GM10847 (cell line): ENCODE data around the gene PRDX1.

ENCODE experiments used
- POLR2A ChIP-seq: IDR thresholded peaks from 2 replicates; pipeline ENCODE4 v1.6.1; 2011; ENCODE audit not compliant: insufficient read length; ENCODE audit errors: extremely low read depth

PRDX1 gene

GRCh38 chr1:45521413-45522323 lies at the start of gene PRDX1:
TSS of gene PRDX1 (minus strand) at chr1:45521884. CDS start at chr1:45519043, 2,841 bp downstream.
- peak; percentile 100 for TF ChIP-seq POLR2A

DNA sequence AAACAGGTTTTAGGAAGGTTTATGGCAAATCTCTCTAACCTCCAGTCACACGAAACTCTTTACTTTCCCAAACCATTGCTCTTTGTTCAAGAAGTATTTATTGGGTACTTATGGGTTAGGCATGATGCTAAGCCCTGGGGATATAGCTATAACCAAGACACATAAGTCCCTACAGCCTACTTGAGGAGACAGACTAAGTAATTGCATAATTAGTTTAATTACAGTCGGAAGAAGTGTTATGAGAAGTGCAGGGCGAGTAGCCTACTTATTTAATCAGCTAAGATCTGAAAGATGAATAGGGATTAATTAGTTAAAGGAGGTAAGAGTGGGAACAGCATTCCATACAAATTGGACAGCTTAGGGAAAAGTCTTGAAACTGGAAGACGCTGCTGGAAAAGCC lies 48.9 kb upstream of the PRDX1 start:
- no peak for TF ChIP-seq POLR2A

DNA sequence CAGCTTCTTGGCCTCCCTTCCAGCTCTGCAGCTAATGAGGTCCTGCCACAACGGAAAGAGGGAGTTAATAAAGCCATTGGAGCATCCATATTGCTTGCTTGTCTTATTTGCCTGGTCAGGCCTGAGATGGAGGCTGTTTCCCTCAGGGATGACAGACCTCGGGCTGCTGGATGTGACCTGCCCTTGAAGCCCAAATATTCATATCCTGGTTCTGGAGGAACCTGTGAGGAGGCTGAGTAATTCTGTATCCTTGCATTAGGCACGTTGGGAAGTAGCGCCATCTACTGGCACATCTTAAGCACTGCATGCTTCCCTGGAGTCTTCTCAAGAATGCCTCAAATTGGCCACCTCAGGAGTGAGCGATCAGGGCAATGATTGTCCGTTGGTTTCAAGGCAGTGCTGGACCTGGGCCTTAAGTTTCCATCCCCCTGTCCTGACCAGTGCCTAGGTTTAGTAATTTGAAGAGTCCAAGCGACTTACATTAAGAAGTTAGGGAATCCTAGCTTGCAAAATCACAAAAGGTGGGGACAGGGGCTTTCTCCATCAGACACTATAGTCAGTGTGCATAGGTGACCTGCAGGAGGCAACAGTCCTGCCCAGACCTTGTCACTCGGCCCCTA lies 48.4 kb upstream of the PRDX1 start:
- no peak for TF ChIP-seq POLR2A

GRCh38 chr1:45569571-45569961 lies 47.9 kb upstream of the PRDX1 start:
- TF ChIP-seq POLR2A, result no peak

DNA sequence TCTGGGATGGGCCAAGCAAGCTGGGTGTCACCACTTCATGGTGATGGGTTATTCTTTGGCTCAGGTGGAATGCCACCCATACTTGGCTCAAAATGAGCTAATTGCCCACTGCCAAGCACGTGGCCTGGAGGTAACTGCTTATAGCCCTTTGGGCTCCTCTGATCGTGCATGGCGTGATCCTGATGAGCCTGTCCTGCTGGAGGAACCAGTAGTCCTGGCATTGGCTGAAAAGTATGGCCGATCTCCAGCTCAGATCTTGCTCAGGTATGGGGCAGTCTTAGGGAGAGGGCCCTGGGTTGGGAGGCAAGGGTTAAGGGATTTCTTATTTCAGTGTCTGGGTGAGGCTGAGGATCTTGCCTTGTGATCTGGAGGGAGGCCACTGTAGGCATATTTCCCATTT lies 46.7 kb upstream of the PRDX1 start:
- no peak for TF ChIP-seq POLR2A

GRCh38 chr1:45567911-45568310 lies 46.2 kb upstream of the PRDX1 start:
- TF ChIP-seq POLR2A, result no peak

GRCh38 chr1:45566722-45567121 lies 45.0 kb upstream of the PRDX1 start:
- TF ChIP-seq POLR2A, result no peak

- no peak for TF ChIP-seq POLR2A
Observed at GRCh38 chr1:45563843-45564242, 42.2 kb upstream of the PRDX1 start.

DNA sequence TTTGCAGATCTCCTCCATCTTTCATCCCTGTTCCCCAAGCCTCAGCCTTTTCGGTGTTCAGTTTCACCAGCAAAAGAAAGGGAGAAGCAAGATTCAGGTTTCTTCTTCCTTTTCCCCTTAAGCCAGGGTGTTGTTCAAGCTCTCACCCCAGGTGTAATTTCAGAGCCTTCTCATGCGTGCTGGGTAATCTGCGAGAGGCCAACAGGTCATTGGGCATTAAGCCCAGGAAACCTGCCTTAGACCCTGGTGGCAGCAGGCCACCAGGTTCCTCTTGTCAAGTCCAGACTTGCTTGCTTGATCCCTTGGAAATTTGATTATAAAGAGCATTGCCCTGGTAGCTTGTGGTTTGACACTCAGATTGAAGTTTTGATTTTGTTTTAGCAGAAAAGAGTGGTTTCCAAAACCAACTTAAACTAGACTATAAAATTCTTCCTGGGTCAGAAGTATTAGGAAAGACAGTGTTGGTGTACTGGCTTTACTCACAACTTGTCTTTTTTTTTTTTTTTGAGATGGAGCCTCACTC lies 35.8 kb upstream of the PRDX1 start:
- no peak for TF ChIP-seq POLR2A

DNA sequence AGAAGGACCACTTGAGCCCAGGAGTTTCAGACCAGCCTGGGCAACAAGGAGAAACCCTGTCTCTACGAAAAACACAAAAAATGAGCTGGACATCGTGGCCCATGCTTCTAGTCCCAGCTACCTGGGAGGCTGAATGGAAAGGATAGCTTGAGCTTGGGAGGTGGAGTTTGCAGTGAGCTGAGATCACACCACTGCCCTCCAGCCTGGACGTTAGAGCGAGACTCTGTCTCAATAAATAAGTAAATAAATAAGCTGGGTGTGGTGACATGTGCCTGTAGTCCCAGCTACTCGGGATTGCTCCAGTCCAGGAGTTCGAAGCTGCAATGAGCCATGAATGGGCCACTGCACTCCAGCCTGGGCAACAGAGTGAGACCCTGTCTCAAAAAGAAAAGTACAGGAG lies 32.5 kb upstream of the PRDX1 start:
- no peak for TF ChIP-seq POLR2A

DNA sequence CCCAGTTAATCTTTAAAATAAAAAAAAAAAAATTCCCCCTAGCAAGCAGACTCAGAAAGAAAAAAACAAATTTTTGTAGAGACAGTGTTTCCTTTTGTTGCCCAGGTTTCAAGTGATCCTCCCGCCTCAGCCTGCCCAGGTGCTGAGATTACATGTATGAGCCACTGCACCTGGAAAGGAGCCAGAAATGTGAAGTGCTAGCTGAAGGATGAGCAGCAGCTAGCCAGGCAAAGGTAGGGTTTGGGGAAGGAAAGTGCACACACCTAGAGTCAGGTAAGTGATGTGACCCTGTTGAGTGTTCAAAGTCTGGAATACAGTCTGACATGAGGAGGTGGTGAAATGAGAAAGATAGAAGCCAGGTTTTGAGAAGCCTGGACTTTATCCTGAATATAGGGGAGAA lies 30.6 kb upstream of the PRDX1 start:
- TF ChIP-seq POLR2A, result no peak

DNA sequence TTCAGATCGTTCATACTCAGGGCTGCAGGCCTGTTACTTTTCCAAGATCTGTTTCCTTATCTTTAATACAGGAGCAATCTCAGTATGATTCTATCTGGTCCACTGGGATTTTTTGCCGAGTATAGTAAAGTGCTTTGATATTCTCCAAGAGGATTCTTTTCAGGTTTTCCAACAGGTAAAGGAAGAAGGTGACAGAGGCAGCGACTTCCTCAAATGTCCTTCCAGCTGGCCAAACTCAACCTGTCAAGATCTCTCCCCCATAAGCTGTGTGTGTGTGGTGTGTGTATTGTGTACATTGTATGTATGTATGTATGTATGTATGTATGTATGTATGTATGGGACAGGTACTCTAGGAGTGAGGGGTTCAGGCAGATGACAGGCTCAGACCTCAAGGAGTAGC lies 30.0 kb upstream of the PRDX1 start:
- no peak for TF ChIP-seq POLR2A

DNA sequence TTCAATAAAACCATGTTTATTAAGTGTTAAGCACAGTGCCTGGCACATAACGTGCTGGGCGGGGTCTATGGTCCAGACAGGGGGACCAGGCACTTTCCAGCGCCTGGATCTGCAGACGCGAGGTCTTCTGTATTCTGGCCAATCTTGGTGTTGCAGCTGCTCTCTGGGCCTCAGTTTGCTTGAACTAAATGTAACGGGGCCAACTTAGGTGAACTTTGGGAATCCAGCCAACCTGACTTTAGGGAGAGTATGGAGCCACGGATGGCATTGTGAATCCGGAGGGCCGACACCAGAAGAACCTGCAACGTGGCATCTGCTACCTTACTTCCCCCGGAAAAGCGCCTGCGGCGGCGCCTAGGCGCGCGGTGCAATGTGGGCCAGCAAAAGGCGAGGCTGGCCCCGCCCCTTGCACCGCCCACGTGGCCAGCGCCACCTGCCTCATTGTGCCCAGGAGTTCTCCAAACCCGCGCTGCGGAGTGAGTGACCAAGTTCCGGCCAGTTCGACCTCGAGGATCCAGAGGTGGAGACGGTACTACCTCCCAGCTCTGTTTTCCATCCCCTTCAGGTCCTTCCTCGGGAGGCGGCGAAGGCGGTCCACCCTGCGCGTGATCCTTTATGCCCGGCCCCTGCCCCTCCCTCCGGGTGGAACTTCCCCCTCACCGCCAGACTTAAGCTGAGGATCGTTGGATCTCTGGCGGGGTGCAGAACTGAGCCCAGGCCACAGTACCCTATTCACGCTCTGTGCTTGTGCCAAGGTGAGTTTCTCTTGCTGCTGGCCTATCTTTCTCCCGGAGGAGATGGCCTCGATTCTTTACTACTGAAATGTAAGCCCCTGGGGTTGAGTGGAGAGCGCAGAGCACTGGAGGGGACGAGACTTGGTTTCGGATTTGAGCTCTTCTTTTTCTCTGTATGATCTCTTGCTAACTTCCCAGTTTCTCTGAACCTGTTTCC lies 29.0 kb upstream of the PRDX1 start, which contains the start of gene AKR1A1:
TSS of gene AKR1A1 (plus strand) at position 426 of the 951 bp plus-strand sequence. CDS start 10,969 bp downstream, outside the sequence.
- peak; percentile 80 for TF ChIP-seq POLR2A

DNA sequence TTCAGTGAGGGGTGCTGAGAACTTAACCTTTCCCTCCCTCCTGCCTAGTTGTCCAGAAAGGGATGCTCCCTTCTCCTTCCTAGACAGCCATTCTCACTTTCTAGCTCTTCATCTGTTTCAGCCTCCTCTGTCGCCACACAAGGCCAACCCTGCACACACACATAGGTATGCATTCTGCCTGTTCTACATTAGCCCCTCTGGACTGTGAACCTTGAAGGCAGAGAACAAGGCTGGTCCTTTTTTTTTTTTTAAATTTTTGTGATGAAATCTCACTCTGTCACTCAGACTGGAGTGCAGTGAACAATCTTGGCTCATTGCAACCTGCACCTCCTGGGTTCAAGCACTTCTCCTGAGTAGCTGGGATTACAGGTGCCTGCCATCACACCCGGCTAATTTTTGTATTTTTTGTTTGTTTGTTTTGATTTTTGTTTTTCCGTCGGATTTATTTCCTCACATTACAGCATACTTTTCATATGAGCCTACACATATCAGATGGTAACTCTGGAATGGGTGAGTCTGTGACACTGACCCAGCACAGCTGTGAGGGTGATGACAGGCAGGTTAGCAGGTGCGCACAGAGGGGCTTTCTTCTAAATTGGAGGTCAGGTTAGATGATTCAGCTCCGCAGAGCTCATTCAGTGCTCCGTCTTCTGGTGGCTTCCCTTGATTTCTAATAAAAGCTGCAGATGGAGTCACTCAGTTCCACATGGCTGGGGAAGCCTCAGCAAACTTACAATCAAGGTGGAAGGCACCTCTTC lies 24.0 kb upstream of the PRDX1 start:
- no peak for TF ChIP-seq POLR2A
